COLO668 (cell line): ENCODE measurements around the gene SLC10A7.

ENCODE experiments used
- DNase-seq: peaks from one replicate; lab custom pipeline; 2025; ENCODE audit not compliant: unreplicated experiment; lab: John Stamatoyannopoulos, UW

Gene SLC10A7

GRCh38 chr4:146442801-146443200 lies 78.9 kb downstream of the SLC10A7 start:
- no peak for DNase-seq

GRCh38 chr4:146439999-146440398 lies 81.7 kb downstream of the SLC10A7 start:
- DNase-seq = no peak

- no peak for DNase-seq
Observed at GRCh38 chr4:146439437-146439836, 82.3 kb downstream of the SLC10A7 start.

- no peak for DNase-seq
Observed at GRCh38 chr4:146437778-146438177, 84.0 kb downstream of the SLC10A7 start.

GRCh38 chr4:146436423-146437162 lies 85.1 kb downstream of the SLC10A7 start:
- no peak for DNase-seq

GRCh38 chr4:146435962-146436361 lies 85.8 kb downstream of the SLC10A7 start:
- DNase-seq = no peak

GRCh38 chr4:146432065-146432464 lies 89.7 kb downstream of the SLC10A7 start:
- DNase-seq = no peak

GRCh38 chr4:146428298-146428697 lies 93.4 kb downstream of the SLC10A7 start:
- no peak for DNase-seq

GRCh38 chr4:146417822-146418221 lies 103.9 kb downstream of the SLC10A7 start:
- DNase-seq = no peak

- DNase-seq = no peak
Observed at GRCh38 chr4:146415829-146416228, 105.9 kb downstream of the SLC10A7 start.

- DNase-seq = no peak
Observed at GRCh38 chr4:146407669-146408084, 114.1 kb downstream of the SLC10A7 start.

- no peak for DNase-seq
Observed at GRCh38 chr4:146407257-146407656, 114.5 kb downstream of the SLC10A7 start.

GRCh38 chr4:146401274-146401673 lies 120.5 kb downstream of the SLC10A7 start:
- DNase-seq = no peak

GRCh38 chr4:146398896-146399445 lies 122.8 kb downstream of the SLC10A7 start:
- DNase-seq = no peak

- DNase-seq = no peak
Observed at GRCh38 chr4:146398404-146398803, 123.3 kb downstream of the SLC10A7 start.

- no peak for DNase-seq
Observed at GRCh38 chr4:146389561-146389960, 132.2 kb downstream of the SLC10A7 start.

- DNase-seq = no peak
Observed at GRCh38 chr4:146382194-146382593, 139.5 kb downstream of the SLC10A7 start.

- no peak for DNase-seq
Observed at GRCh38 chr4:146381263-146381872, 140.4 kb downstream of the SLC10A7 start.

GRCh38 chr4:146379744-146380143 lies 142.0 kb downstream of the SLC10A7 start:
- DNase-seq = no peak

- no peak for DNase-seq
Observed at GRCh38 chr4:146371812-146372211, 149.9 kb downstream of the SLC10A7 start.

GRCh38 chr4:146370841-146371240 lies 150.9 kb downstream of the SLC10A7 start:
- no peak for DNase-seq

- no peak for DNase-seq
Observed at GRCh38 chr4:146369446-146369845, 152.3 kb downstream of the SLC10A7 start.
